Endodermal cell (in vitro differentiated cells): ENCODE measurements around the gene NUCKS1. TPM values are rescaled to one million over a fixed set of nuclear protein-coding genes. Genes with fewer than 3 reads are reported as not detected.
A peak's percentile ranks its signal among the peaks of the same experiment; 100 is the strongest.

Experiments used
- DNase-seq: peaks from one replicate; pipeline ENCODE4 v3.0.0-alpha.2; 2017
- H3K27ac ChIP-seq: 2 replicates; pipeline ENCODE4 v1.5.1; 2013; ENCODE audit warnings: mild to moderate bottlenecking, low read depth, low read length, moderate library complexity
- H3K27me3 ChIP-seq: 2 replicates; pipeline ENCODE4 v1.6.1; 2013; ENCODE audit warnings: mild to moderate bottlenecking, low read length, moderate library complexity; ENCODE audit not compliant: insufficient read depth, control insufficient read depth, poor library complexity, severe bottlenecking
- H3K36me3 ChIP-seq: 2 replicates; pipeline ENCODE4 v1.7.0; 2013; ENCODE audit warnings: mild to moderate bottlenecking, low read length, moderate library complexity; ENCODE audit not compliant: control insufficient read depth, insufficient read depth
- H3K4me1 ChIP-seq: one replicate; pipeline ENCODE4 v1.7.0; 2013; ENCODE audit warnings: low read length; ENCODE audit not compliant: control insufficient read depth, insufficient read depth
- H3K4me3 ChIP-seq: 2 replicates; pipeline ENCODE4 v1.5.1; 2013; ENCODE audit warnings: mild to moderate bottlenecking, low read length, moderate library complexity
- H3K9ac ChIP-seq: 2 replicates; pipeline ENCODE4 v1.6.1; 2013; ENCODE audit warnings: mild to moderate bottlenecking, low read length, moderate library complexity; ENCODE audit not compliant: poor library complexity, severe bottlenecking; ENCODE audit errors: extremely low read depth
- H3K9me3 ChIP-seq: 2 replicates; pipeline ENCODE4 v1.6.1; 2013; ENCODE audit warnings: mild to moderate bottlenecking, low read length, moderate library complexity; ENCODE audit not compliant: control insufficient read depth
- H3K27ac Mint-ChIP-seq: 2 replicates; pipeline ENCODE4 v1.8.0; 2020; ENCODE audit warnings: mixed read lengths
- H3K27me3 Mint-ChIP-seq: 2 replicates; pipeline ENCODE4 v1.8.0; 2021; ENCODE audit warnings: mild to moderate bottlenecking, mixed read lengths; ENCODE audit not compliant: insufficient read depth
- H3K36me3 Mint-ChIP-seq: 2 replicates; pipeline ENCODE4 v1.8.0; 2020; ENCODE audit warnings: low read depth, mixed read lengths
- H3K4me1 Mint-ChIP-seq: 2 replicates; pipeline ENCODE4 v1.8.0; 2020; ENCODE audit warnings: mixed read lengths
- H3K4me3 Mint-ChIP-seq: 2 replicates; pipeline ENCODE4 v1.8.0; 2020; ENCODE audit warnings: mild to moderate bottlenecking, moderate library complexity, mixed read lengths
- H3K9me3 Mint-ChIP-seq: 2 replicates; pipeline ENCODE4 v1.8.0; 2020; ENCODE audit warnings: mild to moderate bottlenecking, mixed read lengths
- CTCF ChIP-seq: fragments of 200-600 bp; sonication (generic); conservative IDR thresholded peaks from 2 replicates; pipeline ENCODE4 v1.5.0; 2021; ENCODE audit warnings: antibody characterized with exemption, mild to moderate bottlenecking
- WGBS, 2 experiments: methylation state at CpG; one replicate each; pipeline versions ENCODE4 v1.1.5 to v1.1.7; 2013; ENCODE audit warnings: missing lambda C conversion rate in 2 of 2, mixed read lengths in 1 of 2; ENCODE audit not compliant: insufficient coverage in 1 of 2, insufficient read length in 1 of 2; 5-methylcytosine and 5-hydroxymethylcytosine counted together
- total RNA-seq, 2 donors: library from RNA; stranded (reverse); fragmentation: NEBNext Ultra II Directional in 1 of 2; extraction: Animal tissue kit (Norgen Biotek cat#: 25700) in 1 of 2; gene quantifications; 2 replicates in 1 of 2; 3 replicates in 1 of 2; pipeline ENCODE4 v1.2.1, GENCODE V29; 2021

Gene NUCKS1
- total RNA-seq, 2 donors from 2014 or later: 380 to 532 TPM

DNA sequence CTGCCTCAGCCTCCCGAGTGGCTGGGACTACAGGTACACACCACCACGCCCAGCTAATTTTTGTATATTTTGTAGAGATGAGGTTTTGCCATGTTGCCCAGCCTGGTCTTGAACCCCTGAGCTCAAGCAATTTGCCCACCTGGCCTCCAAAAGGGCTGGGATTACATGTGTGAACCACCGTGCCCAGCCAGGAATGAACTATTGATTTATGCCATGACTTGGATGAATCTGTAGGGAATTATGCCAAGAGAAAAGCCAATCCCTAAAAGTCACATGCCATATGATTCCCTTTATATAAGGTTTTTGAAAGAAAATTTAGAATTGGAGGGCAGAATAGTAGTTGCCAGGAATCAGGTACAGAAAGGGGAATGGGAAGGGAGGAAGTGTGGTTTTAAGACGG, 50.6 kb downstream of the NUCKS1 start:
- no peak overlapping the region for H3K27ac Mint-ChIP-seq
- Histone ChIP-seq H3K4me3 (no peak overlapping the region), H3K36me3 (peaks cover 34% of the 10 kb centered on the region), H3K9me3 (no peaks in the 10 kb centered on the region), H3K27ac (no peak overlapping the region), H3K9ac (no peak overlapping the region), H3K27me3 (no peaks in the 10 kb centered on the region), H3K4me1 (peaks cover 13% of the 10 kb centered on the region)
- no peak for TF ChIP-seq CTCF
- H3K9me3 Mint-ChIP-seq: no peaks in the 10 kb centered on the region
- peaks cover 5% of the 10 kb centered on the region for H3K36me3 Mint-ChIP-seq
- WGBS, 2 experiments: 60 to 98% methylated on average over 1 to 4 of the region's 4 CpGs
- peak; percentile 24 for DNase-seq
- peaks cover 41% of the 10 kb centered on the region for H3K4me1 Mint-ChIP-seq
- H3K27me3 Mint-ChIP-seq: no peaks in the 10 kb centered on the region
- H3K4me3 Mint-ChIP-seq: no peak overlapping the region

GRCh38 chr1:205698921-205699320, 51.1 kb downstream of the NUCKS1 start:
- no peak overlapping the region for H3K27ac Mint-ChIP-seq
- H3K9ac ChIP-seq: no peak overlapping the region
- peaks cover 38% of the 10 kb centered on the region for H3K4me1 Mint-ChIP-seq
- DNase-seq: peak; percentile 22
- no peaks in the 10 kb centered on the region for H3K9me3 ChIP-seq
- no peak for TF ChIP-seq CTCF
- 94 to 100% methylated on average over 2 to 4 of the region's 4 CpGs for WGBS, 2 experiments
- H3K36me3 ChIP-seq: peaks cover 32% of the 10 kb centered on the region
- H3K27me3 Mint-ChIP-seq: no peaks in the 10 kb centered on the region
- H3K4me3 Mint-ChIP-seq: no peak overlapping the region
- peaks cover 5% of the 10 kb centered on the region for H3K36me3 Mint-ChIP-seq
- no peak overlapping the region for H3K27ac ChIP-seq
- no peaks in the 10 kb centered on the region for H3K9me3 Mint-ChIP-seq
- no peak overlapping the region for H3K4me3 ChIP-seq
- H3K27me3 ChIP-seq: no peaks in the 10 kb centered on the region
- H3K4me1 ChIP-seq: peaks cover 13% of the 10 kb centered on the region

DNA sequence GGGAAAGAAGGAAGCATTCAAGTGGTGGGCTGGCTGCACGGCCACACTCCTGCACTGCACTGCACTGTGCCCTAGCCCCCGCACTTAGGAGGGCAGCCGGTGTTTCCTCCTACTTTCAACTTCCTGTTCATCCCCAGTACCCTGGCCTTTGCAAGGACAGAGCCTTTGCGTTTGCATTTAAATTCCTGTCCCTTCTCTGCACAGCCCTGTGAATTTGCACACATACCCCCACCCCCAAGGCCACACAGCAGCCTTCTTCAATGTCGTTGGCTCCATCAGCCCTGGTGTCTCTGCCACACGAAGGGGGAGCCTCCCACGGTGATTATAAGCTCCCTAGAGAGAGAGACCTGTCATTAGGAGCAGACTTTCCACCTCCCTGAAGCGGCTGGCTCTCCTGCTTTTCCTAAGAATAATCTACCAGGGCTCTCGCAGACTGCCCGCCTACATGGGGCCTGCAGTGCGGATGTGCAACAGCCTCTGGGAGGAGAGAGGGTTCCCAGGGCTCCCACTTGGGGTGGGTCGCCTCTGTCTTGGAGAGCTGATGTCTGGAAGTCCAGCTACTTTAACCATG, 56.5 kb downstream of the NUCKS1 start:
- Histone ChIP-seq H3K27me3 (no peaks in the 10 kb centered on the region), H3K36me3 (no peaks in the 10 kb centered on the region), H3K4me3 (no peak overlapping the region), H3K27ac (peak overlapping the region; percentile 49), H3K9ac (no peak overlapping the region), H3K4me1 (peaks cover 2% of the 10 kb centered on the region), H3K9me3 (no peaks in the 10 kb centered on the region)
- Mint-ChIP-seq H3K36me3 (no peaks in the 10 kb centered on the region), H3K4me3 (no peak overlapping the region), H3K27ac (peak overlapping the region; percentile 73), H3K9me3 (no peaks in the 10 kb centered on the region), H3K4me1 (peaks cover 25% of the 10 kb centered on the region), H3K27me3 (no peaks in the 10 kb centered on the region)
- peak; percentile 64 for DNase-seq
- TF ChIP-seq CTCF: no peak
- WGBS, 2 experiments: 20 to 50% methylated on average over 6 to 12 of the region's 12 CpGs
